HG03442 (cell line): ENCODE results near the gene WARS2.

Experiments
- ATAC-seq: cut with Tn5 transposase; IDR thresholded peaks from one replicate; pipeline ENCODE4 v1.9.1; 2021; ENCODE audit warnings: mild to moderate bottlenecking, moderate library complexity; ENCODE audit not compliant: unreplicated experiment

WARS2 gene

DNA sequence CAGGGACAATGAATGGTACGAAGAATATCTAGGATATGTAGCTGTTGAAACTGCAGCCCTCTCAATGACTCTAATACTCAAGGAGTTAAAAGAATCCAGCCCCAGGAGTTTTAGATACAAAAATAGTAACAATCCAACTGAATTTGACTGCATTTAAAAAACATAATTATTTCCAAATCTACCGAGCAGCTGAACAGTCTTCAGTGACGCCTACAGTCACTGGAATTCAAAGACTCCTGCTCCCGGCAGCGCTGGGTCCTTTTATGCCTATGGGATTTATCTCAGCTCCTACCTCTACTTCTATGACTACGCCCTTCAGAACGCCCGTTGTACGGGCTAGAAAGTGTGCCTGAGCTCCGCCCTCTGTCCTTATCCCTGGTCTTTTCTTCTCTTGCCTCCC lies 55.7 kb downstream of the WARS2 start:
- ATAC-seq = no peak

DNA sequence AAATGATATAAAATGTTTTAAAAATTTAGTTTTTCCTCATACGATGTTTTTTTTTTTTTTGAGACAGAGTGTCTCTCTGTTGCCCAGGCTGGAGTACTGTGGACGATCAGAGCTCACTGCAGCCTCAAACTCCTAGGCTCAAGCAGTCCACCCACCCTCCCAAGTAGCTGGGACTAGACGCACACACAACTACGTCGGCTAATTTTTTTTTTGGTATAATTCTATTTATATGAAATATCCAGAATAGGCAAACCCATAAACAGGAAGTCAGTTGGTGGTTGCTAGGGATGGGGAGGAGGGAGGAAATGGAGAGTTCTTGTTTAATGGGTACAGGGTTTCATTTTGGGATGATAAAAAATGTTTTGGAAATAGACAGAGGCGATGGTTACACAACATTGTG lies 56.5 kb downstream of the WARS2 start:
- ATAC-seq = no peak

DNA sequence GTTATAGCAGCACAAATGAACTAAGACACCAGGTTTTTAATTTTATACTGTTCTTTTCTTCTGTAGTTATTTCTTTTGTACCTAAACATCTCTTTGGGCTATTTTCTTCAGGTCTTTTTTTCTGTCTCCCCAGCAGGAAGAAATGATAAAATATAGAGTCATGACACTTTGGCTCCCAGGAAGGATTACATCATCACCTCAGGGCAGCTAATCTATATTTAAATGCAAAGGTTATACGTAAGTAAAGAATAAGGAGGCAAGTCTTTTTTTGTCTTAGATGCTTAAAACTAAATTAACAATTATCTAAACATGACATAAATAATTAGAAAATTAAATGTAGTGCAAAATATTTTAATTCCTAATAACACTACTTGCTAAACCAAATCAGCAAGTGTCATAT lies 57.0 kb downstream of the WARS2 start:
- no peak for ATAC-seq

DNA sequence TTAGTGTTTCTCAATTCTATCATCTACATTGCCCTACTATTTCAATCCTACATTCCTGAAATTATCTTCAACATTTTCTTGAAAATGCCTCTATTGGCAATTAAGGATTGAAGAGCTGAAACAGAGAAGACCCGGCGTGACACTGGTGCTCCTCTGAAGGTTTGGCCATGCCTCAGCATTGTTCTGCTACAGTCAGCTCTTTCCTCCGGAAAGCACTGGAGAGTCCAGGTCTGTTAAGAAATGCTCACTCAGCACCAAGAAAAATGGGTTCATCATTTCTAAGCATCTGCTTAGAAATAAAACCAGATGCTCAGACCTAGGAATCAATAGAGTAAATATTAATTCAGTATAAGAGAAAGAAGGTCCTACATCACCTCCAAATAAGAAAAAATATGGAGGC lies 58.8 kb downstream of the WARS2 start:
- no peak for ATAC-seq

DNA sequence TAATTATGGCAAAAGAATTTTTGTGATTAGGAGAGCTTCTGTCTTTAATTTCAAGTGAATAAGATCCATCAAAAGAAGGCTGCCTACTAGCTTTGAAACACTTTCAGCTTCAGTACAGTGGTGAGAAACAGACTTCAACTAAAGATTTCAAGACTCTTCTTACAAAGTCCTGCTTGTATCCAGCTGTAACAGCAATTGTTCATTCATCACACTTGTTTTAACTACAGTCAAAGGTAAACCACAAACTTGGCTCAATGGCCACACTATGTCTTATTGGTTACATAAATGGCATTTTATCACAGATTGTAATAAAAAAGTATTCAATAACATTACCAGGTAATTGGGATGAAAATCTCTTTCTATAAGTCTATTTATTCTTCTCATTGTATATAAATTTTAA lies 59.2 kb downstream of the WARS2 start:
- no peak for ATAC-seq

DNA sequence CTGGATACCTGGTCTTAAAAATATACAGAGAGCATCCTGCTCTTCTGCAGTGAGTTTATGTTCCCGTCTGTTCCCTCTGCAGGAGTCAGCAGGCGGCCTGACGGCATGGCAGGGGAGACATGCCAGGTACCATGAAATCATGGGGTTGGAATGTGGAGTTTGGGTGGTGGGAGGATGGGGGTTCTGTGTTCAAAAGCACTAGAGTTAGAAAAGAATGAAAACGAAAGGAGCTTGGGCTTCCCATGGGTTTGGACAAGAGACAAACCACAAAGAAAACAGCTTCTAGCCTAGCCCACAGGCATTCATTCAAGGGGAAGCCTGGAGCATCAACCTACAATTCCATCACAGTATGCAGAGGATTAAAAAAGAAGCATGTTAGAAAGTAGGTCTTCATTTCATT lies 59.9 kb downstream of the WARS2 start:
- no peak for ATAC-seq

DNA sequence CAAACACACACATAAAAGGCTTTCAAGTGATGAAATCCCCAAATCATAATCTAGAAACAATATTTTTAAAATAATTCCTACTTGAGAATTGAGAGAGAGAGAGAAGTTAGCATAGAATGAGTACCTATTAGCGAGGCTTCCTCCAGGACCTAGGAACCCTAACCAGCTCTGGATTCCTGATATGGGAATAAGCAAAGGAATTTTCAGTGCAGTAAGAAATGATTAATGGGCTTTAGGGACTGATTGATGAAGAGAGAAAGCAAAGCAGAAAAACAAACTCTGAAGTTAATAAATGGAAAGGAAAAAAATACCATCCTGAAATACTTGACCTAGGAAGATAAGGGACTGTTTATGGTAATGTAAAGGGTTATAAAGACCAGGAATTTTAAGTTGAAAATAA lies 60.6 kb downstream of the WARS2 start:
- no peak for ATAC-seq

DNA sequence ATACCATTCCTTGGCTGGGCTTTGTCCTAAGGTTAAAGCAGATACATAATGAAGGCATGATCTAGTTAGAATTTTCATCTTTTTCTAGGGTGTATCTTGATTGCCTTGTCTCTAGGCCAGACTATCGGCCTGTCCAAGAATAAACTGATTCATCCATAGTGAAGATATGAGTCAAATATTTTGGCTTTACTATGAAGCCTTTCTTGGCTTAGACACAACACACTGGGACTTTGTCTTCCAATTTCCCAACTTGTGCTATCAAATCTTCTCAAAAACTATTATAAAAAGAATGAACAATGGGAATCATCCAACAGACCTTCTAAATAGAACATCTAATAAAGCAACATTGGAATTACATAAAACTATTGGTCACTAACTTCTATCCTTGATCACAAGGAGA lies 64.8 kb downstream of the WARS2 start:
- no peak for ATAC-seq

DNA sequence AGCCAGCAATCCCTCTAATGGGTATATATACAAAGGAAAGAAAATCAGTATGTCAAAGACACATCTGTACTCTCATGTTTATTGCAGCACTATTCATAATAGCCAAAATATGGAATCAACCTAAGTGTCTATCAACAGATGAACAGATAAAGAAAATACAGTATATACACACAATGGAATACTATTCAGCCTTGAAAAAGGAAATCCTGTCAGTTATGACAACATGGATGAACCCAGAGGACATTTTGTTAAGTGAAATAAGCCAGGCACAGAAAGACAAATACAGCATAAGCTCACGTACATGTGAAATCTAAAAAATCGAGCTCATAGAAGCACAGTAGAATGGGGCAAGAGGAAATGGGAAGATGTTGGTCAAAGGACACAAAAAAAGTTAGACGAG lies 69.1 kb downstream of the WARS2 start:
- no peak for ATAC-seq

DNA sequence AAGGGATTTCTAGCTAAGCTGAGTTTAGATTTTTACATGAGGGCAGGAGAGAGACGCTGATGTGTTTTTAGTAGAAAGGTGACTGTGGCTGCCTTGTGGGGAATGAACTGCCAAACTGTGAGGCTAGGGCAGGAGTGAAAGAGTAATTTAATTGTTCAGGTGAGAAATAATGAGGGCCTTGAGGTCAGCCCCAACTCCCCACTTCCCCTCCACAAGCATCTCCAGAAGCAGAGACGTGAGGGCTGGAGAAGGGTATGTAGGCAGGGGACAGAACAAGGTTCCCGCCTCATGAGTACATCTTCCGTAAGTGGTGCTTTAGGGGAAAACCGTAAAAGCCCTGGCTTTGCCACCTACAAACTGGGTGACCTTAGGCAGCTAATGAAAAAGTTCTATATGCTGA lies 70.8 kb downstream of the WARS2 start:
- no peak for ATAC-seq

DNA sequence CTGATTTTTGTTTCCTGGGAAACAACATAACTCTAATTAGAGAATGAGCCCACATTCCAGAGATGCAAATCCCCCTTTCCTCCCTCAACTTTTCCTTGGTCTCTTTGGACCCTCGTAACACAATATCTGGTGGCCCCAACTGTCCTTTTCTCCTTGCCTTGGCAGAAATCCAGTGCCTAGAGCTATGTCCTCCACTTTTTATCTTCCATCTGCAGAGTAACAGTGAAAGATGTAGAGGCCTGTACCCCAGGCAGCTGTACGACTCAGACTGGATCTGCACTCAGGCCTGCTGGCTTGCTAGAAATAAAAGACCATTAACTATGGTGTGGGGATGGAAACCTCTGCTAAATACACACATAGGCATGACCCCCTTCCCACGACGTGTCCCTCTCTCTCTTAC lies 72.0 kb downstream of the WARS2 start:
- no peak for ATAC-seq

DNA sequence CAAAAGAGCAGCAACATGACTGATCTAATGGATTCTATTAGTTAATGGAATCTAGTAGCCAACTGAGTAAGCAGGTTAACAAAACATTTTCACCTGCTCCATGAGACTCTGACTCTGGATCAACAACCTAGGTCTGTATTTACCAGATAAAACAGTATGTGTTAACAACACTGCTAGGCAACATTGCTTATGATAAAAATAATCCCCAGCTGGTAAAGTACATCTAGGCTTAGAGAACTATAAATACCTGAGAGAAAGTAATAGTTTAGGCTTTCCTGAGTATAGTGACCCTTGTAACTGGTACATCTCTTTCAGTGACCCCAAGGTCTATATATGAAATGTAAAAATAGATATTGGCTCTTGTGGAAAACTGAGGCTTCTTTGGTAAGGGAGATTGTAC lies 78.8 kb downstream of the WARS2 start:
- ATAC-seq = no peak

DNA sequence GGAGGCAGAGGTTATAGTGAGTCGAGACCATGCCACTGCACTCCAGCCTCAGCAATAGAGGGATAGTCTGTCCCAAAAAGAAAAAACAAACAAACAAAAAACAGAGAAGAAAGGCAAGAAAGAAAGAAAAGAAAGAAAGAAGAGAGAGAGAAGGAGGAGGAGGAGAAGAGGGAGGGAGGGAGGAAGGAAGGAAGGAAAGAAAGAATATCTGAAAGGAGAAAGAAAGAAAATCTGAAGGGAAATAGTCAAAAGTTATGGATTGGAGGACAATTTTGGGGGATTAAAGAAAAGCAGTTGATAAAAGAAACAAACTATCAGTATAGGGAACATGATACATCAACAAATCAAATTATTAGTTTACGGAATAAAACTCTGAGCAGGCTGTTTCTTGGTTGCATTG lies 84.9 kb downstream of the WARS2 start:
- no peak for ATAC-seq

DNA sequence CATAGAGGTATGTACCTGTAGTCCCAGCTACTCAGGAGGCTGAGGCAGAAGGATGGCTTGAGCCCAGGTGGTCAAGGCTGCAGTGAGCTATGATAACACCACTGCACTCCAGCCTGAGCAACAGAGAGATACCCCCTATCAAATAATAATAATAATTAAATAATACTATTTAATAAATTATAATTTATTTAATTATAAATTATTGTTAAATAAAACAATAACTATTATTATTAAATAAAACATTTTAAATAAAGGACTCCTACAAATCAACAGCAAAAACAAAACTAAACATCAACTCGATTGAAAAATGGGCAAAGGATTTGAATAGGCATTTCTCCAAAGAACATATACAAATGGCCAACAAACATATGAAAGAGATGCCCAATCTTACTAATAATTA lies 86.5 kb downstream of the WARS2 start:
- no peak for ATAC-seq

DNA sequence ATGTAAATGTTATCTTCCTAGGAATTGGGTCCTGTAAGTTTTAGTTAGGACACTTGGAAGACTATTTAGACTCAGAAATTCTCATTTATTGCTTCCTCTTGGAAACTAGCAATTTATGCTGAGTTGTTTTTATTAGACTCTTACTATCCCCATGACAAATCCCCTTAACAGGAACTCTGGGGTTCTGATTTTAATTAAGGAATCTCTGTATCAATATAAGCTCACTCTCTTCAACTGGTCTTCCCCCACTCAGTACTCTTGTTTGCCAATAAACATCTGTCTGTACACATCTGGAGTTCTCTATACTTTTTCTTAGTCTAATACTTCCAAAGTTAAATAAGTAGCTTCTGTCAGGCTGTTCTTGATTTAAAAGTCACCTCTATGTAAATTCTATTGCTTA lies 88.2 kb downstream of the WARS2 start:
- no peak for ATAC-seq

DNA sequence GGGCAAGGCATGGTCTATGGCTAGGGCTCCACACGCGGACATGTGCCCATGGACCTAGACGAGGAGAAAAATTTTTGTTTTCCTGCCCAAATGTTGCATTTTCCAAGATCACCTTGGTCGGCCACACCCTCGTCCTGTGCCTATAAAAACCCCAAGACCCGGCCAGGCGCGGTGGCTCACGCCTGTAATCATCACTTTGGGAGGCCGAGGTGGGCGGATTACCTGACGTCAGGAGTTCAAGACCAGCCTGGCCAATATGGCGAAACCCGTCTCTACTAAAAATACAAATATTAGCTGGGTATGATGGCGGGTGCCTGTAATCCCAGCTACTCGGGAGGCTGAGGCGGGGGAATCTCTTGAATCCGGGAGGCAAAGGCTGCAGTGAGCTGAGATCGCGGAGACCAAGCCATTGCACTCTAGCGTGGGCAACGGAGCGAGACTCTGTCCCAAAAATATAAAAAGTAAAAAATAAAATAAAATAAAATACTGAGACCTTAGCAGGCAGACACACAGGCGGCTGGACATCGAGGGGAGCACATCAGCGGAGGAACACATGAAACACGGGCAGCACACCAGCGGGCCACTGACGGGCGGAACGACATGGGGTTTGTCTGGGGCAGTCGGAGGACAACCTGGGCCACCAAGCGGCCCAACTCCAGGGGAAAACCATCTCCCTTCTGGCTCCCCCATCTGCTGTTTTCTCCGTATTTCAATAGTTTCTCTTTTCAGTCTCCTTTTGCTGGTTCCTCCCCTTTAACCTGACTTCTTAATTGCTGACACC lies 91.6 kb downstream of the WARS2 start:
- ATAC-seq = no peak

DNA sequence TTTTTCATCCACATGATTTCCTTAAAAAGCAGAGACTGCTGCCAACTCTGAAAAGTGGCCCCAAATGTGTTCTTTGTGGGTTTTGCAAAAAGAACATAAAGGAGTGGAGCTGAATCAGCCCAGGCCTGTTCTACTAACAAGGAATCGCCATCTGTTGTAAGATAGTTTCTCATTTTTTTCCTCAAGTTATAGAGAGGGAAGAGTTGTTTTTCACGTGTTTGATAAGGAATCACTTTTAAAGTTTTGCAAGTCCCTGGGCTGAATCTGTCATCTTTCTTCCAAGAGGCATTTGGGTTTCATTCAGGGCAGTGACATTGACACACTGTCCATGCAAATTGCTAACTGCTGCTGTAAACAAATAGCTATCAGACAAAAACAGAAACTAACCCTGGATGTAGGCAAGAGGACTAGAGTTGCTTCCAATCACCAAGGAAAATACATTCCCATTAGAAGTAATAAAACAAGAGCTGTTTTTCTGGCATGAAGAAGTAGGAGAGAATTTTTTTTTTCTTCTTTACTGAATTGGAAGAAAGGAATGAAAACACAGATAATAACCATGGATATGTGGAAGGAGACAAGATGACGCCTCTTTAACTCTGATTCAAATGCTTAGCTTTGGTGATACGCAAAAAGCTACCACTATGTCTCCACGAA lies 93.5 kb downstream of the WARS2 start:
- ATAC-seq = no peak

DNA sequence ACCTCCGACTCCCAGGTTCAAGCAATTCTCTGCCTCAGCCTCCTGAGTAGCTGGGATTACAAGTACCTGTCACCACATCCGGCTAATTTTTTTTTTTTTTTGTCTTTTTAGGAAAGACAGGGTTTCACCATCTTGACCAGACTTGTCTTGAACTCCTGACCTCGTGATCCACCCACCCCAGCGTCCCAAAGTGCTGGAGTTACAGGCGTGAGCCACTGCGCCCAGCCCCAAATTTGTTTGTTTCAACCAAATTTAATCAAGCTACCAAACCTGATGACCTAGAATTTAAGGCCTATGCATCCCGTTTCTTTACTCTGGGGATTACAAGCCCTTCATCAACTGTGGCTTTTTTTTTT lies 94.0 kb downstream of the WARS2 start:
- ATAC-seq = no peak

DNA sequence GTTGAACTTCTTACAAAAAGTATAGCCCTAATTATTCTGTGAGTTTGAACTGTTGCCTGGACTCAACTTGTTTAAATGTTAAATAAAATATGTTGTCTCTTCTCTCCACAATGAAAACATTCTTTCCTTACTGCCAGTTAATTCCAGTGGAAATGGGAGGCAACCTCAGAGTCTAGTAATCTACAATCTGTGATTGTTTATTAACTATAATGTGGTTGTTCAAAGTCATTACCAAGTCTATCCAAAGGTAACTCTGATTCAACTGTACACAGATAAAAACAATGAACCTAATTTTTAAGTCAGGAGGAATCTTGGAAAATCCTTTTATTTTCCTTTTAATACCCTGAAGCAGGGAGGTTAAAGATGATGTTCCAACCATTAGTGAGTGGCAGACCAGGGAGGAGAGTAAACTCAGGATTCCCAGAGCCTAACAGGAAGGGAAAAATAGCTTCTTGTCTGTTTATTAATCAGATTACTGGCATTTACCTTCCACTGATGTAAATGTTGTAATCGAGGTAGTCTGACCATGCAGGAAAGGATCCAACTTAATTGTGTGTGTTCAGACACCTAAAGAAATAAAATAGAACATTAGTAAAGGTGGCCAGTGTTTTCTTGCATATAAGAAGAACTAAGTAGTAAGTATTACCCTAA lies 95.2 kb downstream of the WARS2 start:
- no peak for ATAC-seq

DNA sequence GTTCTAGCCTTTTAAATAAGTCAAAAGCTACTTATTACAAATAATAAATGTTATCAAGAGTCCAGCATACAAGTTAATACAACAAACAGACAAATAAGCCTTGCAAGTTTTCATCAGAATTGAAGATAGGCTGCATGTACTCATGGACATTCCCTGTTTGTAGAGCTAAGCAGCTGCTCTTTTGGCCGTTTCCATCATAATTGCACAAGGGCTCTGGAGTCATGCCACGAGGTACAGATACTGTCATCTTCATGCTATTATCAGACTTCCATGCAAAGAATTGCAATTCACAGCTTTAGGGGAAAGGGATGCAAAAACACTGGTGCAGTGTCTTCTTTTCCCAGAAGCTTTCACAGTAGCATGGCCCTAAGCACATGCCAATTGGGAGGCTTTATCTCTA lies 99.5 kb downstream of the WARS2 start:
- ATAC-seq = no peak

DNA sequence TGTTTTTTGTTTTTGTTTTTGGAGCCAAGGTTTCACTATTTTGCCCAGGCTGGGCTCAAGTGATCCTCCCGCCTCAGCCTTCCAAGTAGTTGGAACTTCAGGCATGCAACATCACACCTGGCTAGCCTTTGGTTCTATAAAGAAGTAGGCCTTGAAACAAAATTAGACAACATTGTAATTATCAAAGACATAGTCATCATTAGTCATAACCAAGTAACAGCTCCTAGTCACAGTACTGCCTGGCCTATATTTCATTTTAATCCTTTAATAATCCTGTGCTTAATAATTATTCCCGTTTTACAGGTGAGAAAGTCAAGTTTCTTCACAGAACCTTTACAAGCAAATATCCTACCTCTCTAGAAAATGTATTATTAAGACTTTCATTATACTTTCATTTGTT lies 100.0 kb downstream of the WARS2 start:
- ATAC-seq = no peak

DNA sequence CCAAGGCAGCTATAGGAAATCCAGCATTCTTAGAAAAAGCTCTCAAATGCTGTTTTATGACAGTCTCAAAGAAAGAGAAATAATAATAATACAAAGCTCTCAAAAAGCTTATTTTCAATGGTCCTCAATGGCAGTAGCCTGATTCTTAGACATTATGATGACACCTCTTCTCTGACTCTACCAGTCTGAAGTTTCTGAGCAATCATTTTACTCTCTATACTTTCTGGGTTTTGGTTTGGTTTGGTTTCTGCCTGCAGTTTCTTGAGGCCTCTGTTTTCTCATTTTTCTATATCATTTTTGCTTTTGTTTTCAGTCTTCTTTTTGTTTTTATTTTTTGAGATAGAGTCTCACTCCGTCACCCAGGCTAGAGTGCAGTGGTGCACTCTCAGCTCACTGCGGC lies 102.1 kb downstream of the WARS2 start:
- ATAC-seq = no peak
